Endodermal cell (in vitro differentiated cells): Measurements from ENCODE around the gene CCDC175. TPM values are rescaled to one million over a fixed set of nuclear protein-coding genes. Genes with fewer than 3 reads are reported as not detected.
A peak's percentile ranks its signal among the peaks of the same experiment; 100 is the strongest.

ENCODE experiments used
- DNase-seq: peaks from one replicate; pipeline ENCODE4 v3.0.0-alpha.2; 2017
- H3K27ac ChIP-seq: 2 replicates; pipeline ENCODE4 v1.5.1; 2013; ENCODE audit warnings: mild to moderate bottlenecking, low read depth, low read length, moderate library complexity
- H3K27me3 ChIP-seq: 2 replicates; pipeline ENCODE4 v1.6.1; 2013; ENCODE audit warnings: mild to moderate bottlenecking, low read length, moderate library complexity; ENCODE audit not compliant: insufficient read depth, control insufficient read depth, poor library complexity, severe bottlenecking
- H3K36me3 ChIP-seq: 2 replicates; pipeline ENCODE4 v1.7.0; 2013; ENCODE audit warnings: mild to moderate bottlenecking, low read length, moderate library complexity; ENCODE audit not compliant: control insufficient read depth, insufficient read depth
- H3K4me1 ChIP-seq: one replicate; pipeline ENCODE4 v1.7.0; 2013; ENCODE audit warnings: low read length; ENCODE audit not compliant: control insufficient read depth, insufficient read depth
- H3K4me3 ChIP-seq: 2 replicates; pipeline ENCODE4 v1.5.1; 2013; ENCODE audit warnings: mild to moderate bottlenecking, low read length, moderate library complexity
- H3K9ac ChIP-seq: 2 replicates; pipeline ENCODE4 v1.6.1; 2013; ENCODE audit warnings: mild to moderate bottlenecking, low read length, moderate library complexity; ENCODE audit not compliant: poor library complexity, severe bottlenecking; ENCODE audit errors: extremely low read depth
- H3K9me3 ChIP-seq: 2 replicates; pipeline ENCODE4 v1.6.1; 2013; ENCODE audit warnings: mild to moderate bottlenecking, low read length, moderate library complexity; ENCODE audit not compliant: control insufficient read depth
- H3K27ac Mint-ChIP-seq: 2 replicates; pipeline ENCODE4 v1.8.0; 2020; ENCODE audit warnings: mixed read lengths
- H3K27me3 Mint-ChIP-seq: 2 replicates; pipeline ENCODE4 v1.8.0; 2021; ENCODE audit warnings: mild to moderate bottlenecking, mixed read lengths; ENCODE audit not compliant: insufficient read depth
- H3K36me3 Mint-ChIP-seq: 2 replicates; pipeline ENCODE4 v1.8.0; 2020; ENCODE audit warnings: low read depth, mixed read lengths
- H3K4me1 Mint-ChIP-seq: 2 replicates; pipeline ENCODE4 v1.8.0; 2020; ENCODE audit warnings: mixed read lengths
- H3K4me3 Mint-ChIP-seq: 2 replicates; pipeline ENCODE4 v1.8.0; 2020; ENCODE audit warnings: mild to moderate bottlenecking, moderate library complexity, mixed read lengths
- H3K9me3 Mint-ChIP-seq: 2 replicates; pipeline ENCODE4 v1.8.0; 2020; ENCODE audit warnings: mild to moderate bottlenecking, mixed read lengths
- WGBS, 2 experiments: methylation state at CpG; one replicate each; pipeline versions ENCODE4 v1.1.5 to v1.1.7; 2013; ENCODE audit warnings: missing lambda C conversion rate in 2 of 2, mixed read lengths in 1 of 2; ENCODE audit not compliant: insufficient coverage in 1 of 2, insufficient read length in 1 of 2; 5-methylcytosine and 5-hydroxymethylcytosine counted together
- total RNA-seq, 2 donors: library from RNA; stranded (reverse); fragmentation: NEBNext Ultra II Directional in 1 of 2; extraction: Animal tissue kit (Norgen Biotek cat#: 25700) in 1 of 2; gene quantifications; 2 replicates in 1 of 2; 3 replicates in 1 of 2; pipeline ENCODE4 v1.2.1, GENCODE V29; 2021
- TF ChIP-seq, protein P1 (sequence below): fragments of 200-600 bp; sonication (generic); conservative IDR thresholded peaks from 2 replicates; pipeline ENCODE4 v1.5.0; 2021; ENCODE audit warnings: antibody characterized with exemption, mild to moderate bottlenecking

The CCDC175 gene
- total RNA-seq, 2 donors from 2014 or later = 0.53 to 0.66 TPM

DNA sequence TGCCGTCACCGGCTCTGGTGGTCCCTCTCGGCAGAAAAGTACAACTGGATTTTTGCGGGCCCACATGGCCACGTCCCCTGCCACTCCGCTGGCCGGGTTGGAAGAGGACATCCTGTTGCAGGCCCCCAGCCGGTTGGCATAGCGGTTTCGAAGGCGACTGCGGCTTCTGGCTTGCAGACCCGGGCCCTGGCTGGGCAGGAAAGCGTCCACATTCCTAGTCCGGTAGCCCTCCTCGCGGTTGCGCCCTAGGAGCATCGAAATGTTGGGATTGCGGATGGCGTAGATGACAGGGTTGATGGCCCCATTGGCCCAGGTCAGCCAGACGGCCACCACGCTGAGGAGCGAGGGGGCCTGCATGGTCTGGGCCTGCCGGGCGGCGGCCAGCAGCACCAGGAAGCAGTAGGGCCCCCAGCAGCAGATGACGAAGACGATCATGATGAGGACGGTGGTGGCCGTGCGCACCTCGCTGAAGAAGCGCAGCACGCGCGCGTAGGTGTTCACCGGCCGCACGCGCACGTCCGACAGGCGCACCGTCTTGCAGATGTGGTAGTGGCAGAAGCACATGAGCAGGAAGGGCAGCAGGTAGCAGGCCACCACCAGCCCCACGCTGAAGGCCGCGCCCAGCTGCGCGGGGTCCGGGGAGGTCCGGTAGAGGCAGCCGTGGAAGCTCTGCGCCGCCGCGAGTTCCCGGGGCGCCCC lies 112.7 kb downstream of the CCDC175 start:
- peaks cover 3% of the 10 kb centered on the region for H3K4me1 ChIP-seq
- Mint-ChIP-seq H3K9me3 (no peaks in the 10 kb centered on the region), H3K4me1 (peaks cover 7% of the 10 kb centered on the region), H3K27ac (no peak overlapping the region), H3K27me3 (peaks cover 18% of the 10 kb centered on the region), H3K36me3 (peaks cover 23% of the 10 kb centered on the region), H3K4me3 (peak overlapping the region; percentile 64)
- DNase-seq = peak; percentile 76
- H3K9ac ChIP-seq = no peak overlapping the region
- WGBS, 2 experiments = 56 to 81% methylated on average over 40 to 60 of the region's 60 CpGs
- H3K9me3 ChIP-seq = no peaks in the 10 kb centered on the region
- no peak overlapping the region for H3K27ac ChIP-seq
- H3K4me3 ChIP-seq = peak overlapping the region; percentile 67
- H3K36me3 ChIP-seq = peaks cover 16% of the 10 kb centered on the region
- H3K27me3 ChIP-seq = peaks cover 19% of the 10 kb centered on the region
- TF ChIP-seq, protein P1, sequence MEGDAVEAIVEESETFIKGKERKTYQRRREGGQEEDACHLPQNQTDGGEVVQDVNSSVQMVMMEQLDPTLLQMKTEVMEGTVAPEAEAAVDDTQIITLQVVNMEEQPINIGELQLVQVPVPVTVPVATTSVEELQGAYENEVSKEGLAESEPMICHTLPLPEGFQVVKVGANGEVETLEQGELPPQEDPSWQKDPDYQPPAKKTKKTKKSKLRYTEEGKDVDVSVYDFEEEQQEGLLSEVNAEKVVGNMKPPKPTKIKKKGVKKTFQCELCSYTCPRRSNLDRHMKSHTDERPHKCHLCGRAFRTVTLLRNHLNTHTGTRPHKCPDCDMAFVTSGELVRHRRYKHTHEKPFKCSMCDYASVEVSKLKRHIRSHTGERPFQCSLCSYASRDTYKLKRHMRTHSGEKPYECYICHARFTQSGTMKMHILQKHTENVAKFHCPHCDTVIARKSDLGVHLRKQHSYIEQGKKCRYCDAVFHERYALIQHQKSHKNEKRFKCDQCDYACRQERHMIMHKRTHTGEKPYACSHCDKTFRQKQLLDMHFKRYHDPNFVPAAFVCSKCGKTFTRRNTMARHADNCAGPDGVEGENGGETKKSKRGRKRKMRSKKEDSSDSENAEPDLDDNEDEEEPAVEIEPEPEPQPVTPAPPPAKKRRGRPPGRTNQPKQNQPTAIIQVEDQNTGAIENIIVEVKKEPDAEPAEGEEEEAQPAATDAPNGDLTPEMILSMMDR = no peak

DNA sequence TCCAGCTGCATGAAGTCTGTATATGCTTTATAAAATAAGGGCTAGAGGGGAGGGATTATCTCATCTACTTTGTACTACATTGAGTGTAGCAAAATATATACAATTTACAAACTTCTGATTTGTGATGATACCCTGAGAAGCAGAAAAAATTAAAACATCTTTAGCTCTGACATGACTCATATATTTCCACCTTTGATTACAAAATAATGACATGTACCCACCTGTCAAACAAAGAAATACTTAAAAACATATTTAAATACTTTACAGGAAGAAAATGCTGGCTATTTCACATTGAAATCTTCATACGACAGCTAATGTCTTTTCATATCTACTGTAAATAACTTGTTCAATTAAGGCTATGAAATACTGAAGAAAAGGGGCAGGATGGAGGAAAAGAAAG lies 114.7 kb downstream of the CCDC175 start:
- Mint-ChIP-seq H3K4me3 (no peak overlapping the region), H3K9me3 (peaks cover 11% of the 10 kb centered on the region), H3K36me3 (peaks cover 36% of the 10 kb centered on the region), H3K4me1 (peaks cover 24% of the 10 kb centered on the region), H3K27ac (no peak overlapping the region), H3K27me3 (peaks cover 18% of the 10 kb centered on the region)
- Histone ChIP-seq H3K4me3 (no peak overlapping the region), H3K36me3 (peaks cover 21% of the 10 kb centered on the region), H3K9me3 (peaks cover 13% of the 10 kb centered on the region), H3K9ac (no peak overlapping the region), H3K4me1 (peaks cover 7% of the 10 kb centered on the region), H3K27ac (no peak overlapping the region), H3K27me3 (peaks cover 19% of the 10 kb centered on the region)
- WGBS, 2 experiments = 80% methylated on average over 1 of the region's 1 CpG; no CpG with 5 or more reads in 1 of the 2 experiments
- TF ChIP-seq, protein P1 = no peak
- no peak for DNase-seq

DNA sequence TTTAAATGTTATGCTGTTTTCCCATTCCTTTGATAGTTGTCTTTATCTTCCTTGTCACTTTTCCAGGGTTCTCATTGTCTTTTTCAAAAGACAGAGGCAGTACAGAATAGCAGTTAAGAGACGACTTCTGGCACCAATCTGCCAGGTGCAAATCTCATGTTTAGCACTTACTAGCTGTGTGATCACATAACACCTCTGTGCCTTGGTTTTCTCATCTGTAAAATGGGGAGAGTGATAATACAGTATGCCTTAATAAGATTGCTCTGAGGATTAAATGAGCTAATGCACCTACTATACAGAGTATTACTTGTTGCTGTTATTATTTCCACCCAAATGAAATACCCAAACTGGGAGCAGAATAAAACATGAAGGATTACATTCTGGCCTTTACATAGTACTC lies 116.2 kb downstream of the CCDC175 start:
- peaks cover 19% of the 10 kb centered on the region for H3K27me3 ChIP-seq
- H3K27ac ChIP-seq = no peak overlapping the region
- H3K9ac ChIP-seq = no peak overlapping the region
- TF ChIP-seq, protein P1 = no peak
- no peak overlapping the region for H3K4me3 ChIP-seq
- Mint-ChIP-seq H3K36me3 (peaks cover 47% of the 10 kb centered on the region), H3K27me3 (peaks cover 16% of the 10 kb centered on the region), H3K4me1 (peaks cover 22% of the 10 kb centered on the region), H3K4me3 (no peak overlapping the region), H3K27ac (no peak overlapping the region), H3K9me3 (peaks cover 19% of the 10 kb centered on the region)
- peaks cover 6% of the 10 kb centered on the region for H3K4me1 ChIP-seq
- peaks cover 28% of the 10 kb centered on the region for H3K9me3 ChIP-seq
- 86 to 92% methylated on average over 1 of the region's 1 CpG for WGBS, 2 experiments
- peaks cover 36% of the 10 kb centered on the region for H3K36me3 ChIP-seq
- DNase-seq = no peak
